SJCRH30 (cell line): ENCODE results near the gene DCLK1. TPM values are rescaled to one million over a fixed set of nuclear protein-coding genes. Genes with fewer than 3 reads are reported as not detected.
A peak's percentile ranks its signal among the peaks of the same experiment; 100 is the strongest.

ENCODE experiments used
- DNase-seq, 2 experiments: peaks; one replicate each; pipeline ENCODE4 v3.0.0-alpha.2; 2015 to 2020
- H3K27ac ChIP-seq: fragments of 250-450 bp; sonication (Bioruptor Pico); 2 replicates; pipeline ENCODE4 v1.5.1; 2020; ENCODE audit warnings: mild to moderate bottlenecking, moderate library complexity
- H3K27me3 ChIP-seq: fragments of 250-450 bp; sonication (Bioruptor Pico); 2 replicates; pipeline ENCODE4 v1.5.1; 2020; ENCODE audit warnings: mild to moderate bottlenecking, moderate library complexity
- H3K36me3 ChIP-seq: fragments of 250-450 bp; sonication (Bioruptor Pico); 2 replicates; pipeline ENCODE4 v1.5.1; 2020; ENCODE audit warnings: mild to moderate bottlenecking, moderate library complexity
- H3K4me1 ChIP-seq: fragments of 250-450 bp; sonication (Bioruptor Pico); 2 replicates; pipeline ENCODE4 v1.5.1; 2020; ENCODE audit warnings: mild to moderate bottlenecking, moderate library complexity
- H3K4me3 ChIP-seq: fragments of 250-450 bp; sonication (Bioruptor Pico); 2 replicates; pipeline ENCODE4 v1.5.1; 2020; ENCODE audit warnings: mild to moderate bottlenecking, moderate library complexity
- H3K9me3 ChIP-seq: fragments of 250-450 bp; sonication (Bioruptor Pico); replicated peaks from 2 replicates; pipeline ENCODE4 v1.5.1; 2020; ENCODE audit warnings: mild to moderate bottlenecking, moderate library complexity
- total RNA-seq: library from RNA; depleted of rRNA; stranded (reverse); fragments of >200 nt; shearing (Covaris generic); gene quantifications from 2 replicates; pipeline ENCODE4 v1.2.3, GENCODE V29; 2014

The DCLK1 gene
- total RNA-seq, 1 experiment from 2014 or later = 17.9 TPM

- no peak overlapping the region for H3K27ac ChIP-seq
These were observed 238.1 kb downstream of the DCLK1 start for GRCh38 chr13:35892837-35893814.

GRCh38 chr13:35891507-35892441 is 239.4 kb downstream of the DCLK1 start:
- DNase-seq = peak in 1 of 2 experiments; percentile 36
- Histone ChIP-seq H3K27ac (no peak overlapping the region), H3K36me3 (no peaks in the 10 kb centered on the region), H3K27me3 (no peaks in the 10 kb centered on the region), H3K4me1 (no peaks in the 10 kb centered on the region; the same call in 1 of the 2 replicates), H3K4me3 (no peak overlapping the region), H3K9me3 (no peaks in the 10 kb centered on the region)

More at GRCh38 chr13:35892837-35893814, 238.1 kb downstream of the DCLK1 start:
- Histone ChIP-seq H3K9me3 (no peaks in the 10 kb centered on the region), H3K4me1 (no peaks in the 10 kb centered on the region; the same call in 1 of the 2 replicates), H3K27me3 (no peaks in the 10 kb centered on the region), H3K4me3 (no peak overlapping the region), H3K36me3 (no peaks in the 10 kb centered on the region)
- DNase-seq = no peak

- H3K27ac ChIP-seq = no peak overlapping the region
These were observed 241.6 kb downstream of the DCLK1 start for GRCh38 chr13:35889560-35889959.

GRCh38 chr13:35888981-35889380 is 242.2 kb downstream of the DCLK1 start:
- no peak for DNase-seq
- no peaks in the 10 kb centered on the region for H3K27me3 ChIP-seq
- no peaks in the 10 kb centered on the region for H3K9me3 ChIP-seq
- H3K27ac ChIP-seq = no peak overlapping the region
- no peaks in the 10 kb centered on the region for H3K36me3 ChIP-seq
- no peaks in the 10 kb centered on the region; the same call in 1 of the 2 replicates for H3K4me1 ChIP-seq
- H3K4me3 ChIP-seq = no peak overlapping the region

More at GRCh38 chr13:35889560-35889959, 241.6 kb downstream of the DCLK1 start:
- Histone ChIP-seq H3K4me3 (no peak overlapping the region), H3K27me3 (no peaks in the 10 kb centered on the region), H3K36me3 (no peaks in the 10 kb centered on the region), H3K9me3 (no peaks in the 10 kb centered on the region), H3K4me1 (no peaks in the 10 kb centered on the region; the same call in 1 of the 2 replicates)
- no peak for DNase-seq

GRCh38 chr13:35888457-35888883 is 242.7 kb downstream of the DCLK1 start:
- Histone ChIP-seq H3K27me3 (no peaks in the 10 kb centered on the region), H3K36me3 (no peaks in the 10 kb centered on the region), H3K27ac (no peak overlapping the region), H3K4me3 (no peak overlapping the region), H3K9me3 (no peaks in the 10 kb centered on the region), H3K4me1 (no peaks in the 10 kb centered on the region; the same call in none of the 2 replicates)
- peak in 1 of 2 experiments; percentile 49 for DNase-seq

DNA sequence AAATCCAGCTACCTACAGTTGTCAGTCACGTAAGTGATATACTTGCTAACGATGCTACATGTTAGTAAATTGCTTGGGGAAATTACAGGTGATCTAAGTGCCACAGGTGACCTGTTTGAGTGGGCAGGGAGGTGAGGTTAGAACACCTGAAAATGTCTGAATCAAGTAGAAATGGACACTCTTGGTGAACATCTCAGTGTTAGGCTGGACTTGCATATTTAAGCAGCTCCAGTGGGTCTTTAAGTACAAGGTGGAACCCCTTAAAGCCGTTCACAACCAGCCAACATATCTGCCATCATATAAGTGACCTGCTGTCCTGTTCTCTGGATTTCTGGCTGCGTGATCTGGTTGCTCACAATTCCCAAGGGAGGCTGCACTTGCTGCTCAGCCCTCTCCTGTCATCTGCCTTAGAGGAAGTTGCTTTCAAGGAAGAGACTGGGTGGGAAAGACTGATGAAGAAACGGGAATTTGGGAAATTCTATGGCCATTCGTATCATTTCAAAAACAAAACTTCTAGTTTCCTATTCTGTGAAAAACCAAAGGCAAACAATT is 244.0 kb downstream of the DCLK1 start:
- H3K27ac ChIP-seq = no peak overlapping the region
- H3K4me1 ChIP-seq = peaks cover 8% of the 10 kb centered on the region

GRCh38 chr13:35886332-35887114 is 244.7 kb downstream of the DCLK1 start:
- no peaks in the 10 kb centered on the region for H3K36me3 ChIP-seq
- no peaks in the 10 kb centered on the region for H3K9me3 ChIP-seq
- H3K4me1 ChIP-seq = peaks cover 8% of the 10 kb centered on the region
- H3K4me3 ChIP-seq = no peak overlapping the region
- no peaks in the 10 kb centered on the region for H3K27me3 ChIP-seq
- H3K27ac ChIP-seq = no peak overlapping the region
- no peak for DNase-seq

More for the DNA sequence above, 244.0 kb downstream of the DCLK1 start:
- Histone ChIP-seq H3K36me3 (no peaks in the 10 kb centered on the region), H3K9me3 (no peaks in the 10 kb centered on the region), H3K27me3 (no peaks in the 10 kb centered on the region), H3K4me3 (no peak overlapping the region)
- DNase-seq = no peak

- H3K9me3 ChIP-seq = no peaks in the 10 kb centered on the region
- no peak for DNase-seq
- no peaks in the 10 kb centered on the region for H3K27me3 ChIP-seq
- H3K4me3 ChIP-seq = no peak overlapping the region
- H3K27ac ChIP-seq = no peak overlapping the region
- H3K4me1 ChIP-seq = peaks cover 8% of the 10 kb centered on the region
- no peaks in the 10 kb centered on the region for H3K36me3 ChIP-seq
These were observed 246.9 kb downstream of the DCLK1 start for GRCh38 chr13:35884211-35884760.

GRCh38 chr13:35882722-35883497 is 248.3 kb downstream of the DCLK1 start:
- Histone ChIP-seq H3K36me3 (no peaks in the 10 kb centered on the region), H3K27ac (no peak overlapping the region)
- DNase-seq = peak; percentile 19 to 40

GRCh38 chr13:35881360-35881759 is 249.8 kb downstream of the DCLK1 start:
- H3K27ac ChIP-seq = no peak overlapping the region
- H3K4me1 ChIP-seq = peaks cover 13% of the 10 kb centered on the region
- no peaks in the 10 kb centered on the region for H3K36me3 ChIP-seq
- H3K27me3 ChIP-seq = no peaks in the 10 kb centered on the region
- H3K9me3 ChIP-seq = no peaks in the 10 kb centered on the region
- H3K4me3 ChIP-seq = no peak overlapping the region
- DNase-seq = no peak

More at GRCh38 chr13:35882722-35883497, 248.3 kb downstream of the DCLK1 start:
- Histone ChIP-seq H3K9me3 (no peaks in the 10 kb centered on the region), H3K4me1 (peaks cover 8% of the 10 kb centered on the region; the same call in 1 of the 2 replicates), H3K27me3 (no peaks in the 10 kb centered on the region), H3K4me3 (peak overlapping the region; percentile 2; the same call in 1 of the 2 replicates)

DNA sequence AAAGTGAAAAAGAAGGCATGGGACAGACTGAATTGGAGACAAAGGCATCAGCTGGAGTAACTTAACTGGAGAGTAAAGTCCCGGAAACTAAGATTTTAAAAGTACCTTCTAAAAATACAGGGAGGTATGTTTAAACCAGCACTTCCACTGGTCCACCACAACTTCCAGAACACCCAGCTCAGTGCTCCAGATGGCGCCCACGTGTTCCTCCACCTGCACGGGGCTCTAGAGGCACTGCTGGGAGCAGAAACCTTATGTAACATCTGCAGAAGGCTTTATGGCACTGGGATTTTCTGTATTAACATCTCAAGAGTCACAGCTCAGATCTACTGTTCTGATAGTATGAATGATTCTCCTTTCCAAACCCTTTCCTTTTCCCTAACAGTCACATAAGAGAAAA is 252.1 kb downstream of the DCLK1 start:
- no peaks in the 10 kb centered on the region for H3K9me3 ChIP-seq

DNA sequence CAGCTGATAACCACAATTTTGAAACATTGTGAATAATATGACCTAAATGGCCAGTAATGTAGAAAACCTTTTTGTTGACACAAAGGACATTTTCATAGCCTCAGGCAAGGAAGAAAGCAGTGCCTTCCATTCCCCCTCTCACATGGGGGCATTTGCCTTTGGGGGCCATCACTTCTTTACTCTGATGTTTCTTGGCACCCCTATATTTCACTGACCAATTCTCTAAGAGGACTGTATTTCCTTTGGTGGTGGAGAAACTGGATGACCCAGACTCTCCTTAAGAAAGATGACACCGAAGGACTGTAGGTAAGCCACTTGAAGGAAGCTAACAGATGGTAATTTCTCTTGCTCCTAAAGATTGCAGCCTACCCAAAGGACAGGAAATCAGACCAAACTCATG is 254.6 kb downstream of the DCLK1 start:
- Histone ChIP-seq H3K4me1 (peaks cover 9% of the 10 kb centered on the region), H3K27me3 (no peaks in the 10 kb centered on the region), H3K9me3 (no peaks in the 10 kb centered on the region), H3K36me3 (no peaks in the 10 kb centered on the region), H3K27ac (no peak overlapping the region), H3K4me3 (no peak overlapping the region)
- peak in 1 of 2 experiments; percentile 47 for DNase-seq

More for the DNA sequence above, 252.1 kb downstream of the DCLK1 start:
- H3K36me3 ChIP-seq = no peaks in the 10 kb centered on the region
- H3K27ac ChIP-seq = no peak overlapping the region
- peaks cover 17% of the 10 kb centered on the region for H3K4me1 ChIP-seq
- no peaks in the 10 kb centered on the region for H3K27me3 ChIP-seq
- no peak for DNase-seq
- H3K4me3 ChIP-seq = no peak overlapping the region

DNA sequence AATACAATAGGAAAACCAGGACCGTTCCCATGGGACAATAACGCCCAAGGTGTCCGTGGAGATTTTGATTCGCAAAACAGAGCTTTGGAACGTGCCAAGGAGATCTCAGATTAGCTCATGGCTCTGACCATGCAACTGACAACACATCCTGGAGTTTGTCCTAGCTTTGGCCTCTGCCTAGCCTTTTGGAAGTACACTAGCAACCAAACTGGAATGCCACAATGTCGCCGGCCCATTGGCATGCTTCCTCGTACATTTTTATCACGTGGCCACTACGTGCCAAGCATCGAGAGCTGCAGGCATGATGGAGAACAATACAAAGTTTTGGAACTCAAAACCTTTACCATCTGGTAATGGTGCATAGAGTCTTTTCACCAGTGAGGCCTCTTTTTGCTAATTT is 256.5 kb downstream of the DCLK1 start:
- no peak for DNase-seq
- Histone ChIP-seq H3K4me1 (peaks cover 9% of the 10 kb centered on the region), H3K4me3 (no peak overlapping the region), H3K9me3 (no peaks in the 10 kb centered on the region), H3K36me3 (no peaks in the 10 kb centered on the region), H3K27ac (no peak overlapping the region), H3K27me3 (no peaks in the 10 kb centered on the region)
